K562 (cell line): ENCODE measurements around the gene DUSP16. TPM values are rescaled to one million over a fixed set of nuclear protein-coding genes. Genes with fewer than 3 reads are reported as not detected.

Source experiments
- ATAC-seq: fragments of 200-7000 bp; cut with Tn5 transposase; 3 replicates; pipeline ENCODE4 v1.9.1; 2020; ENCODE audit warnings: moderate library complexity
- BruUV-seq: library from RNA; stranded (reverse); fragments of 400-500 nt; replicated peaks from 2 replicates; lab custom pipeline; 2021; lab: Mats Ljungman, UMichigan
- CTCF ChIA-PET: fragments of 300-600 bp; formaldehyde crosslinking; extraction: SDS; loops from one replicate; lab custom pipeline; 2021; ENCODE audit warnings: low intra/inter-chr PET ratio; lab: Yijun Ruan, JAX
- POLR2A ChIA-PET: fragments of 300-600, 350-650 bp; sonication (Branson Sonifier 250); formaldehyde crosslinking; extraction: SDS; loops from one replicate; lab custom pipeline; 2021; ENCODE audit warnings: antibody characterized with exemption, inconsistent platforms; lab: Yijun Ruan, JAX
- DNase-seq, 4 experiments: peaks; one replicate each; pipeline versions ENCODE4 v3.0.0 to v3.0.0-alpha.2; 2011 to 2018; ENCODE audit warnings: low spot score in 3 of 4, mixed read lengths in 3 of 4; ENCODE audit errors: extremely low read depth in 1 of 4
- FAIRE-seq: peaks from 2 replicates; lab custom pipeline; 2011; peaks lifted over from hg19 to GRCh38; lab: Jason Lieb, UNC
- H2AFZ ChIP-seq: 2 replicates; pipeline ENCODE4 v1.6.0; 2011; ENCODE audit warnings: low read depth, low read length, control low read depth, inconsistent platforms
- H3K27ac ChIP-seq: fragments of 200-600 bp; 3 replicates; pipeline ENCODE4 v1.8.0; 2011; ENCODE audit warnings: low read depth, mild to moderate bottlenecking, control low read depth, inconsistent platforms, low read length, moderate library complexity, mixed read lengths; ENCODE audit errors: extremely low read depth
- H3K27me3 ChIP-seq, 2 experiments: fragments of 300-600 bp in 1 of 2; 2 replicates in 1 of 2; 3 replicates in 1 of 2; pipeline versions ENCODE4 v1.6.0 to v1.8.0; 2011; ENCODE audit warnings: inconsistent platforms in 2 of 2, low read length in 2 of 2, mild to moderate bottlenecking in 1 of 2, mixed read lengths in 1 of 2, moderate library complexity in 1 of 2; ENCODE audit not compliant: control insufficient read depth in 2 of 2, insufficient read depth in 2 of 2
- H3K36me3 ChIP-seq: fragments of 300-600 bp; 3 replicates; pipeline ENCODE4 v1.8.0; 2011; ENCODE audit warnings: mild to moderate bottlenecking, low read length, inconsistent platforms; ENCODE audit not compliant: control insufficient read depth, insufficient read depth
- H3K4me1 ChIP-seq, 2 experiments: fragments of 200-600 bp in 1 of 2; replicated peaks in 1 of 2; 2 replicates in 1 of 2; 3 replicates in 1 of 2; pipeline versions ENCODE4 v1.5.1 to v1.8.0; 2011; ENCODE audit warnings: inconsistent platforms in 2 of 2, low read length in 2 of 2, mild to moderate bottlenecking in 1 of 2, mixed read lengths in 1 of 2, moderate library complexity in 1 of 2; ENCODE audit not compliant: control insufficient read depth in 2 of 2, insufficient read depth in 2 of 2
- H3K4me2 ChIP-seq: 2 replicates; pipeline ENCODE4 v1.6.1; 2011; ENCODE audit warnings: low read length, control low read depth, inconsistent platforms, mixed read lengths; ENCODE audit not compliant: insufficient read depth
- H3K4me3 ChIP-seq: fragments of 200-600 bp; sonication (generic), shearing (Covaris generic); 2 replicates; pipeline ENCODE4 v1.5.1; 2016; ENCODE audit warnings: control low read depth, inconsistent platforms
- H3K79me2 ChIP-seq: fragments of 200-600 bp; 3 replicates; pipeline ENCODE4 v1.8.0; 2011; ENCODE audit warnings: low read length, inconsistent platforms; ENCODE audit not compliant: control insufficient read depth, insufficient read depth
- H3K9ac ChIP-seq, 2 experiments: 2 replicates each; pipeline versions ENCODE4 v1.6.0 to v1.6.1; 2011; ENCODE audit warnings: low read depth in 2 of 2, low read length in 2 of 2, control low read depth in 1 of 2, inconsistent platforms in 1 of 2, mild to moderate bottlenecking in 1 of 2, mixed read lengths in 1 of 2; ENCODE audit not compliant: insufficient read depth in 1 of 2
- H3K9me1 ChIP-seq: one replicate; pipeline ENCODE4 v1.6.0; 2011; ENCODE audit warnings: inconsistent platforms, mild to moderate bottlenecking, low read length, moderate library complexity; ENCODE audit not compliant: control insufficient read depth, insufficient read depth
- H3K9me3 ChIP-seq: replicated peaks from 2 replicates; pipeline ENCODE4 v1.5.1; 2011; ENCODE audit warnings: low read depth, low read length, inconsistent platforms; ENCODE audit not compliant: control insufficient read depth, insufficient read depth
- H4K20me1 ChIP-seq: replicated peaks from 2 replicates; pipeline ENCODE4 v1.6.1; 2011; ENCODE audit warnings: low read length, inconsistent platforms, mixed read lengths; ENCODE audit not compliant: control insufficient read depth, insufficient read depth
- GATA2 ChIP-seq: sonication (generic); formaldehyde crosslinking; IDR thresholded peaks from 2 replicates; pipeline ENCODE4 v1.4.0; 2020; ENCODE audit warnings: mild to moderate bottlenecking, missing genetic modification reagents
- GATAD2B ChIP-seq: fragments of 450-650 bp; IDR thresholded peaks from 2 replicates; pipeline ENCODE4 v1.6.1; 2017; ENCODE audit warnings: mild to moderate bottlenecking, borderline replicate concordance
- ZNF24 ChIP-seq: fragments of 450-650 bp; IDR thresholded peaks from 2 replicates; pipeline ENCODE4 v1.6.1; 2016
- WGBS: fragments of 100-300 bp; shearing (Covaris generic); methylation state at CpG from one replicate; pipeline ENCODE4 v1.1.6; 2016; ENCODE audit warnings: low coverage, mixed read lengths; ENCODE audit not compliant: insufficient coverage; ENCODE audit errors: missing lambda C conversion rate; 5-methylcytosine and 5-hydroxymethylcytosine counted together
- in situ Hi-C: fragments of 300-500 bp; cut with MboI; formaldehyde crosslinking; loops from 4 replicates; pipeline ENCODE4 v1.15.0; 2018; ENCODE audit warnings: inconsistent platforms, mixed read lengths
- intact Hi-C: fragments of 100-400 bp; cut with micrococcal nuclease; formaldehyde crosslinking; loops from 2 replicates; pipeline ENCODE4 v1.14.2; 2022
- polyA plus RNA-seq, 8 experiments: library from polyadenylated mRNA; depleted of rRNA in 4 of 8; stranded (reverse) in 5 of 8; unstranded in 3 of 8; fragments of >200 nt; fragmentation: Nextera tagmentation in 2 of 8; fragmentation: Illumina TruSeq in 1 of 8; extraction: Ambion mirVana in 2 of 8; extraction: Trizol in 1 of 8; gene quantifications; 2 replicates each; pipeline versions ENCODE4 v1.2.1 to v1.2.3, GENCODE V29; 2011 to 2014; ENCODE audit warnings: inconsistent platforms in 1 of 8, missing spikeins in 1 of 8
- total RNA-seq, 7 experiments: library from RNA; depleted of rRNA in 6 of 7; stranded (reverse); fragments of >200 nt in 6 of 7; fragmentation: Illumina TruSeq in 2 of 7; extraction: Trizol in 2 of 7; gene quantifications; 2 replicates each; pipeline versions ENCODE4 v1.2.1 to v1.2.3, GENCODE V29; 2011 to 2021; ENCODE audit warnings: low replicate concordance in 1 of 7
- TF ChIP-seq, protein P1 (sequence below): fragments of 250-450 bp; sonication (Bioruptor Pico); IDR thresholded peaks from 2 replicates; pipeline ENCODE4 v1.8.0; 2022; ENCODE audit warnings: moderate library complexity, mild to moderate bottlenecking, inconsistent platforms

The DUSP16 gene
- total and polyA plus RNA-seq, 9 of the 15 experiments (the other 6 are each of a cell fraction or from before 2014, with no cell fraction given) = 0.70 to 12.3 (median 5.7) TPM

GRCh38 chr12:12460935-12461922 lies 101.4 kb downstream of the DUSP16 start:
- Histone ChIP-seq H4K20me1 (0 out of 2 replicates have a peak, but pooled peaks cover 7% of the 10 kb centered on the region), H3K9me1 (no peaks in the 10 kb centered on the region), H3K27ac (no peak overlapping the region), H3K4me2 (no peak overlapping the region), H3K27me3 (no peaks in the 10 kb centered on the region), H2AFZ (no peak overlapping the region), H3K9ac (no peak overlapping the region), H3K9me3 (no peaks in the 10 kb centered on the region), H3K4me1 (peaks cover 0 to 13% of the 10 kb centered on the region in 2 experiments; a peak in 3 of 5 replicates), H3K4me3 (no peak overlapping the region), H3K36me3 (peaks cover 3% of the 10 kb centered on the region; the same call in 1 of the 3 replicates), H3K79me2 (no peaks in the 10 kb centered on the region)
- ATAC-seq (no peak), FAIRE-seq (no peak), DNase-seq (no peak)
- CTCF ChIA-PET = no interaction called here
- in situ Hi-C loops (no loop called here), intact Hi-C loops (no loop called here)
- BruUV-seq = no TSS peak
- POLR2A ChIA-PET = no interaction called here
- TF ChIP-seq, protein P1, sequence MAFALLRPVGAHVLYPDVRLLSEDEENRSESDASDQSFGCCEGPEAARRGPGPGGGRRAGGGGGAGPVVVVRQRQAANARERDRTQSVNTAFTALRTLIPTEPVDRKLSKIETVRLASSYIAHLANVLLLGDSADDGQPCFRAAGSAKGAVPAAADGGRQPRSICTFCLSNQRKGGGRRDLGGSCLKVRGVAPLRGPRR (CRISPR knock-in tag) = no peak
- no peak for TF ChIP-seq GATA2 (CRISPR knock-in tag)
- no peak for TF ChIP-seq ZNF24
- no peak for TF ChIP-seq GATAD2B
- 76% methylated on average over 8 of the region's 8 CpGs for WGBS
